ENCODE data around the gene CSNK2B. TPM values are rescaled to one million over a fixed set of nuclear protein-coding genes. Genes with fewer than 3 reads are reported as not detected.
A peak's percentile ranks its signal among the peaks of the same experiment; 100 is the strongest.

CSNK2B gene
- total and polyA plus RNA-seq, 9 of the 15 experiments (the other 6 are each of a cell fraction or from before 2014, with no cell fraction given) = 120 to 1,126 (median 529) TPM

DNA sequence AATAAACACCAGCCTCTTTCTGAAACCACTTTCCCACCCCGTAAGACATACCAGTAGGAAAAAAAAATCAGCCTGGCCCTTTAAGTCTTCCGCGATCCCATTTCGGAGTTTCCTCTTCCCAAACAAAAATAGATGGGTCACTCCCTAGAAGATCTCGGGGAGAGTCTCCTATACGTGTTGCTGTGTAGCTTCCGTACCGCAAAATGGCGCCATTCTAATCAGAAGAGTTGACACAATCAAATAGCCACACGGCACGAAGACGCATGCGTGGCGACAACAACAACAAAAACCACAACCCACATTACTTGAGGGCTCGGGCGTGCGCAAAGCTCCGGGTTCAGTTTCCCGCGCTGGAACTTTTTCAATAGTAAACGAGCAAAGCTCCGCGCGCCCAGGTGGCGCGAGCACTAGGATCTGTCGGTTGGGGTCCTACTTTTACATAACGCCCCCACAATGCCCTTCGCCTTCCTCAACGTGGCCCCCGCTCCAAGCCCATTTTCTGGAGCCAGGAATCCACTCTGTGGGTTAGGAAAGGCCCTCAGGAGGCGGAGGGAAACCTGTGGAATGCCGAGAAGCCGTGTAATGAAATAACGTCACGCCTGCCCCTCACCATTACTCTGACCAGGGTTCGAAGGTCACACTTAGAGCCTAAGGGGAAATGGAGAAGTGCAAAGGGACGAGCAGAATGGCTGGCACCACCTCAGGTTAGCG is 935 bp upstream of the CSNK2B start, which contains the start of gene GPANK1 (continued):
- TF ChIP-seq, protein P1, sequence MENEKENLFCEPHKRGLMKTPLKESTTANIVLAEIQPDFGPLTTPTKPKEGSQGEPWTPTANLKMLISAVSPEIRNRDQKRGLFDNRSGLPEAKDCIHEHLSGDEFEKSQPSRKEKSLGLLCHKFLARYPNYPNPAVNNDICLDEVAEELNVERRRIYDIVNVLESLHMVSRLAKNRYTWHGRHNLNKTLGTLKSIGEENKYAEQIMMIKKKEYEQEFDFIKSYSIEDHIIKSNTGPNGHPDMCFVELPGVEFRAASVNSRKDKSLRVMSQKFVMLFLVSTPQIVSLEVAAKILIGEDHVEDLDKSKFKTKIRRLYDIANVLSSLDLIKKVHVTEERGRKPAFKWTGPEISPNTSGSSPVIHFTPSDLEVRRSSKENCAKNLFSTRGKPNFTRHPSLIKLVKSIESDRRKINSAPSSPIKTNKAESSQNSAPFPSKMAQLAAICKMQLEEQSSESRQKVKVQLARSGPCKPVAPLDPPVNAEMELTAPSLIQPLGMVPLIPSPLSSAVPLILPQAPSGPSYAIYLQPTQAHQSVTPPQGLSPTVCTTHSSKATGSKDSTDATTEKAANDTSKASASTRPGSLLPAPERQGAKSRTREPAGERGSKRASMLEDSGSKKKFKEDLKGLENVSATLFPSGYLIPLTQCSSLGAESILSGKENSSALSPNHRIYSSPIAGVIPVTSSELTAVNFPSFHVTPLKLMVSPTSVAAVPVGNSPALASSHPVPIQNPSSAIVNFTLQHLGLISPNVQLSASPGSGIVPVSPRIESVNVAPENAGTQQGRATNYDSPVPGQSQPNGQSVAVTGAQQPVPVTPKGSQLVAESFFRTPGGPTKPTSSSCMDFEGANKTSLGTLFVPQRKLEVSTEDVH (IDR thresholded peaks at IDR 0.05; ENCODE audit: low read depth, partially characterized antibody) = peak; percentile 99
- TF ChIP-seq ELF4 (CRISPR knock-in tag; IDR thresholded peaks at IDR 0.05) = peak; percentile 72; the same call in 1 of the 2 replicates
- TF ChIP-seq, protein P2, sequence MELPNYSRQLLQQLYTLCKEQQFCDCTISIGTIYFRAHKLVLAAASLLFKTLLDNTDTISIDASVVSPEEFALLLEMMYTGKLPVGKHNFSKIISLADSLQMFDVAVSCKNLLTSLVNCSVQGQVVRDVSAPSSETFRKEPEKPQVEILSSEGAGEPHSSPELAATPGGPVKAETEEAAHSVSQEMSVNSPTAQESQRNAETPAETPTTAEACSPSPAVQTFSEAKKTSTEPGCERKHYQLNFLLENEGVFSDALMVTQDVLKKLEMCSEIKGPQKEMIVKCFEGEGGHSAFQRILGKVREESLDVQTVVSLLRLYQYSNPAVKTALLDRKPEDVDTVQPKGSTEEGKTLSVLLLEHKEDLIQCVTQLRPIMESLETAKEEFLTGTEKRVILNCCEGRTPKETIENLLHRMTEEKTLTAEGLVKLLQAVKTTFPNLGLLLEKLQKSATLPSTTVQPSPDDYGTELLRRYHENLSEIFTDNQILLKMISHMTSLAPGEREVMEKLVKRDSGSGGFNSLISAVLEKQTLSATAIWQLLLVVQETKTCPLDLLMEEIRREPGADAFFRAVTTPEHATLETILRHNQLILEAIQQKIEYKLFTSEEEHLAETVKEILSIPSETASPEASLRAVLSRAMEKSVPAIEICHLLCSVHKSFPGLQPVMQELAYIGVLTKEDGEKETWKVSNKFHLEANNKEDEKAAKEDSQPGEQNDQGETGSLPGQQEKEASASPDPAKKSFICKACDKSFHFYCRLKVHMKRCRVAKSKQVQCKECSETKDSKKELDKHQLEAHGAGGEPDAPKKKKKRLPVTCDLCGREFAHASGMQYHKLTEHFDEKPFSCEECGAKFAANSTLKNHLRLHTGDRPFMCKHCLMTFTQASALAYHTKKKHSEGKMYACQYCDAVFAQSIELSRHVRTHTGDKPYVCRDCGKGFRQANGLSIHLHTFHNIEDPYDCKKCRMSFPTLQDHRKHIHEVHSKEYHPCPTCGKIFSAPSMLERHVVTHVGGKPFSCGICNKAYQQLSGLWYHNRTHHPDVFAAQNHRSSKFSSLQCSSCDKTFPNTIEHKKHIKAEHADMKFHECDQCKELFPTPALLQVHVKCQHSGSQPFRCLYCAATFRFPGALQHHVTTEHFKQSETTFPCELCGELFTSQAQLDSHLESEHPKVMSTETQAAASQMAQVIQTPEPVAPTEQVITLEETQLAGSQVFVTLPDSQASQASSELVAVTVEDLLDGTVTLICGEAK (IDR thresholded peaks at IDR 0.05) = no peak; the same call in 1 of the 2 replicates
- TF ChIP-seq, protein P2 (CRISPR knock-in tag; IDR thresholded peaks at IDR 0.05) = no peak
- peak; percentile 100 for TF ChIP-seq KAT7 (CRISPR knock-in tag; IDR thresholded peaks at IDR 0.05; ENCODE audit: borderline replicate concordance)
- TF ChIP-seq XRCC5 (IDR thresholded peaks at IDR 0.05; ENCODE audit: low read depth, low read length) = peak; percentile 89; the same call in 1 of the 2 replicates
- no peak for TF ChIP-seq ZNF408 (CRISPR knock-in tag; IDR thresholded peaks at IDR 0.05; ENCODE audit: low read depth)
- TF ChIP-seq ZNF830 (CRISPR knock-in tag; IDR thresholded peaks at IDR 0.05) = peak; percentile 46; the same call in 1 of the 2 replicates
- peak in 1 of 2 experiments; percentile 73; a peak in 1 of 4 replicates for TF ChIP-seq SRF (CRISPR knock-in tag; IDR thresholded peaks at IDR 0.05)
- TF ChIP-seq, protein P3, sequence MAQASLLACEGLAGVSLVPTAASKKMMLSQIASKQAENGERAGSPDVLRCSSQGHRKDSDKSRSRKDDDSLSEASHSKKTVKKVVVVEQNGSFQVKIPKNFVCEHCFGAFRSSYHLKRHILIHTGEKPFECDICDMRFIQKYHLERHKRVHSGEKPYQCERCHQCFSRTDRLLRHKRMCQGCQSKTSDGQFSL (CRISPR knock-in tag; IDR thresholded peaks at IDR 0.05) = 0 out of 2 replicates have a peak, but pooled peaks have one; percentile 53
- TF ChIP-seq, protein P3 (tag; IDR thresholded peaks at IDR 0.05) = no peak
- 0 out of 2 replicates have a peak, but pooled peaks have one; percentile 5 for TF ChIP-seq GABPB2 (CRISPR knock-in tag; conservative IDR thresholded peaks at IDR 0.05)
- peak; percentile 74; the same call in 1 of the 2 replicates for TF ChIP-seq CHCHD3 (CRISPR knock-in tag; IDR thresholded peaks at IDR 0.05)
- TF ChIP-seq ZBTB17 (CRISPR knock-in tag; IDR thresholded peaks at IDR 0.05) = no peak; the same call in 1 of the 2 replicates
